ENCODE measurements around the gene BIRC2. TPM values are rescaled to one million over a fixed set of nuclear protein-coding genes. Genes with fewer than 3 reads are reported as not detected.

The BIRC2 gene
- total RNA-seq, 1 experiment from 2014 or later, result 28.2 TPM

DNA sequence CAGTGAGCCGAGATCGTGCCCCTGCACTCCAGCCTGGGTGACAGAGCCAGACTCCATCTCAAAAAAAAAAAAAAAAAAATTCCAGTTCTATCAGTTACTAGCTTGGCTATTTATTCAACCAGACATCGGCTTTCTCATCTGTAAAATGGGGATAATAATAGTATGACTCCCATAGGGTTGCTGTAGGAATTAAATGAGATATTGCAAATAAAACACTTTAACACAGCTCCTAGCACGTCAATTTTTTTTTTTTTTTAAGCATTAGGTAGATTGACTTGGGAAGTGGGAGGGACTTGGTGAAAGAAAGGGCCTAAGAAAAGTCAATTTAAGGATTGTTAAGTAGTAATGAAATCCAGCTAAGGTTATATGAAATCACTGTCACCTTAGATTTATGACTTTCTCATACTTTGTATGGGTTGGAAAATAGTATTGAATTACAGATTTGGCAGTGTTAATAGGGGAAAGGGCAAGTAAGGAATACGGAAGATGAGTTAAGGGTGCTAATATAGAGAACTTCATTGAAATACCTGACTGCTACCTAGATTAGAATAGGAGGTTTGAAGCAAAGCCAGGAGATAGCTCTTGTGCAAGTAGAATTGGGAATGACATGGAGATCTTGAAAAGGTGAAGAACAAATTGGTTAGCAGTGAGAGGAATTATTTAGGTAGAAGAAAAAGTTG, 28.8 kb downstream of the BIRC2 start:
- H3K27me3 ChIP-seq (ENCODE audit: insufficient read depth, low read length), result no peaks in the 10 kb centered on the region
- no peak overlapping the region for H4K8ac ChIP-seq (replicated peaks; ENCODE audit: insufficient read length, low read depth, low read length)
- no peak overlapping the region for H2BK15ac ChIP-seq (ENCODE audit: low read depth, low read length)
- H3K79me2 ChIP-seq (ENCODE audit: insufficient read depth, low read length), result no peaks in the 10 kb centered on the region
- H2BK12ac ChIP-seq (ENCODE audit: insufficient read length, low read depth, low read length), result no peak overlapping the region
- Mint-ChIP-seq H3K9me3 (no peaks in the 10 kb centered on the region; a peak in 1 of 5 replicates), H3K4me1 (peaks cover 6 to 9% of the 10 kb centered on the region in 2 experiments), H3K36me3 (ENCODE audit: insufficient read depth in 1 of 3, low read depth in 3 of 3) (peaks cover 6 to 38% (median 35%) of the 10 kb centered on the region in 3 experiments), H3K27ac (no peak overlapping the region), H3K4me3 (no peak overlapping the region), H3K27me3 (ENCODE audit: low read depth) (no peaks in the 10 kb centered on the region)
- H2AK5ac ChIP-seq (ENCODE audit: insufficient read length, low read length), result no peak overlapping the region
- DNase-seq, result no peak
- no peak overlapping the region for H3K27ac ChIP-seq (ENCODE audit: insufficient read length, low read depth, low read length)
- no peak overlapping the region for H2BK5ac ChIP-seq (ENCODE audit: insufficient read length, low read length)
- no peaks in the 10 kb centered on the region for H3K9me3 ChIP-seq (ENCODE audit: control insufficient read depth, low read depth, low read length)
- no peaks in the 10 kb centered on the region for H3K23me2 ChIP-seq (ENCODE audit: insufficient read length, low read depth, low read length, poor library complexity, severe bottlenecking)
- H2BK120ac ChIP-seq (ENCODE audit: low read depth, low read length, poor library complexity, severe bottlenecking), result no peak overlapping the region
- no peaks in the 10 kb centered on the region for H3K79me1 ChIP-seq (ENCODE audit: insufficient read depth, low read depth, low read length, poor library complexity, severe bottlenecking)
- no peak overlapping the region for H2BK20ac ChIP-seq (ENCODE audit: low read depth, low read length, poor library complexity, severe bottlenecking)
- H4K91ac ChIP-seq (ENCODE audit: insufficient read length, low read depth, low read length), result no peak overlapping the region
- H3K18ac ChIP-seq (ENCODE audit: insufficient read length, low read depth, low read length), result no peak overlapping the region
- H3K4ac ChIP-seq (ENCODE audit: low read depth, low read length), result no peak overlapping the region
- H3K4me1 ChIP-seq (ENCODE audit: insufficient read depth, low read length), result no peaks in the 10 kb centered on the region
- no peak overlapping the region for H4K5ac ChIP-seq (ENCODE audit: insufficient read length, low read depth, low read length)
- no peak overlapping the region for H2AFZ ChIP-seq (ENCODE audit: low read length)
- no CpG with 5 or more reads among the region's 5 CpGs for WGBS (ENCODE audit: extremely low coverage, insufficient read length, low lambda C conversion rate)
- TF ChIP-seq CTCF (conservative IDR thresholded peaks at IDR 0.05), result no peak
- no peak overlapping the region for H3T11ph ChIP-seq (ENCODE audit: low read length)
- no peak overlapping the region for H3K23ac ChIP-seq (ENCODE audit: insufficient read length, low read depth, low read length)
- no peak overlapping the region for H3K4me2 ChIP-seq (ENCODE audit: insufficient read depth, insufficient read length, low read length)
- no peak overlapping the region for H3K14ac ChIP-seq (ENCODE audit: insufficient read depth, low read length)
- H4K20me1 ChIP-seq (ENCODE audit: control insufficient read depth, insufficient read depth, insufficient read length), result no peaks in the 10 kb centered on the region
- H3K56ac ChIP-seq (ENCODE audit: insufficient read length, low read depth, low read length), result no peak overlapping the region
- H3K9ac ChIP-seq (ENCODE audit: extremely low read depth, insufficient read length, low read length), result no peak overlapping the region
